ENCODE data around the gene ARHGEF4.
A peak's percentile ranks its signal among the peaks of the same experiment; 100 is the strongest.

Gene ARHGEF4

GRCh38 chr2:130864830-130865800, 28.4 kb downstream of the ARHGEF4 start:
- peak; percentile 72 for DNase-seq

GRCh38 chr2:130869441-130870160, 32.9 kb downstream of the ARHGEF4 start:
- DNase-seq, result no peak

GRCh38 chr2:130870161-130870485, 33.4 kb downstream of the ARHGEF4 start:
- DNase-seq, result no peak

DNA sequence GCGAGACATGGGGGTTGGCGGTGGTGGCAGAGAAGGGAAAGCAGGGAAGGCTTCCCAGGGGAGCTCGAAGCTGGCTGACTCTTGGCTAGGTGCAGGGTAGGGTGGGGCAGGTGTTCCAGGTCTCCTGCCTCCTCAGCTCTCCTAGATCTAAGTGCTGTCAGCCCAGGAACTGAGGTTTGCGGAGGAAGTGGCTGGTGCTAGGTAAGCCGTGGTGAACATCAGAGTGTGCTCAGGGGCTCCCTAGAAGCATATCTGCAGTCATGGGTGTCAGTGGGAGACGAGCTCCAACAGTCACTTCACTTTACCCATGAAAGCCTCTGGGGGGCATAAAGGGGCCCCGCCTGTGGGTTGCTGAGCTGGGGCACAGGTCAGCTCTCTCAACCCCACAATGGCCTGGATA, 34.1 kb downstream of the ARHGEF4 start:
- DNase-seq, result no peak

DNA sequence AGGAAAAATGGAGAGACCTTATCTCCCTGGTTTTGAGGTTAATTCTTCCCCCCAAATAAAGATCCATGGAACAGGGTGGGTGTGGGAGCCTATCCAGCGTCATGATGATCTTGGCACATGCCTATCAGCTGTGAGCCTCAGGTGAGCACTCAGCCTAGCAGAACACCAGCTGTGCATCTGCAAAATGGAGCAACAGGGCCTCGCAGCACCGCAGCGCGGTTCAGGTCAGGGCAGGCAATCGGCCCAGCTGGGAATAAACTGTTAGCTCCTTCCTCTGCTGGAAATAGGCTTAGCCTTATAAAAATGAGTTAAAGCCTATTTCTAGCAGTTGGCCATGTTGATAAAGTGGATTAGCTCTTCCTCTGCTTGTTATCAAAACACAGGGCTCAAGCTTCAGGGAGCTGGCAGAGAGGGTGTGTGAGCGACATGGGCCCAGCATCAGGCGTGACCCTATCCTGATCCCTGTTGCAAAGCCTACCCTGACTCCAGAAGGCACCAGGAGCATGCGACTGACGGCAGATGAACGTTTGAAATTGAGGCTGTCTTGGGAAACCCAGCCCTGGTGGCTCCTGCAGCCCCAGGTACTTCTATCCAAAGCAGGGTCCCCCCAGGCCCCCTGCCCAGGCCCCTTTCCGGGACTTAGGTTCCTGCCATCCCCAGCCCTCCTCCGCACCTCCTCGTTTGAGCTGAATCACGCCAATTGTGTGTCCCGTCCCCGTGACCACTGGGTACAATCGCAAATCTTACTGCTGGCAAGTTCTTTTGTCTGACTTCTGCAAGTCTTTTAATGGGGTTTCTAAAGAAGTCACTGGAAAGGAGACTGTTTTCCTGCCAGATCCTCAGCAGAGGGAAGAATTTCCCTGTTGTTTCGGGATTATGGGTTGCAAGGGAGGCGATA, 35.4 kb downstream of the ARHGEF4 start:
- no peak for DNase-seq

GRCh38 chr2:130872741-130873125, 36.0 kb downstream of the ARHGEF4 start:
- DNase-seq, result no peak

DNA sequence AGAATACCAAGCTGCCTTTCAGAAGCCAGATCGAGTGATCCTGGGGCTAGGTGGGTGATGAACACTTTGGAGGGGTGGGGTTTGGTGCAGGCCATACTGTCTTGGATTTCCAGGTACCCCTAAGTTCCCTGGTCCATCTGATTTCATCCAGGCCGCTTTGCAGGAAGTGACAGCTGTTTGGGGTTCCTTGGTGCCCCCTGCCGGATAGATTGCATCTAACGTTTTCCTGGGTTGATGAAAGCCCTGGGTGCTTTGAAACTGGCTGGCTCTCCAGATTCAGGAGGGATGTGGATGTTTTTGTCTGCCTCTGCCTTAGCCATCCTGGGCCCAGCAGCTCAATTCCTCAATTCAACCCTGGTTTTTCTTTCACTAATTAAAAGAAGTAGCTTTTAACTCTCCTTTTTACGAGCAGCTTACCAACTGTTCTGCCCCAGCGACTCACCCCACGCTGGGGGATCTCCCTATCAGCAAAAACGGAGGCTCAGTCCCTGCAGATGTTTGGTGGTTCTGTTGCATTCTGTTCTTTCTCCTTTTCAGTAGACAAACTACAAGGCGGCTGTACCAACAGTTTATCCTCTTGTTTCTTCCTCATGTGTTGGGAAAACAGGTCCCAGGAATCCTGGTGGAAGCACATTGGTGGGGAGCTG, 37.1 kb downstream of the ARHGEF4 start:
- no peak for DNase-seq

DNA sequence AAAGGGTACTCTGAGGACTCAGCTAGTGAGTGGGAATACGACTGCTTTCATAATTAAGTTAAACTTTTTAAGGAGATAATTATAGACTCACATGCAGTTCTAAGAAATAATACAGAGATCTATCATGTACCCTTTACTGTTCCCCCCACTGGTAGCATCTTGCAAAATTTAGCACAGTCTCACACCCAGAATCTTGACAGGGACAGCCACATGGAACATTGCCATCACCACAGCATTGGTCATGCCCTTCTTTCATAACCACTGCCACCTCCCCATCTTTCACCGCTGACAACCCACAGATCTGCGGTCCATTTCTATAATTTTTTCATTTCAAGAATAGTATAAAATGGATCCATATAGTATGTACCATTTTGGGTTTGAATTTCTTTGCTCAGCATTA, 37.8 kb downstream of the ARHGEF4 start:
- no peak for DNase-seq

DNA sequence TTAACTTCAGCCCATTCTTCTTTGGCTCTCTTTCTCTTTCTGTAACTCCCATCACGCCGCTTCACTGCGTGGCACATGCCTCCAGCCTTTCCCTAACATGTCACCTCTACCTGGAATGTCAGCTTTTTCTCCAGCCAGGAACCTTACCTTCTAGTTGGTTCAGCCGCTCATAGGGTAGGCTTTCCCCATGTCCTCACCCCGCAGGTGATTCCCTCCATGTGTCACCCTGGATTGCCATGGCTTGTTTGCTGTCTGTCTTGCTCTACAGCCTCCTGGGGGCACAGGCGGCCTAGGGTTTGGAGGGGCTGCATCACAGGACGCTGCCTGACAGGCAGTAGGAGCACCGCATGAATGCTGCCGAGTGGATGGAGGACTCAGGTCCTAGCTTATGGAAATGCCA, 39.2 kb downstream of the ARHGEF4 start:
- no peak for DNase-seq

DNA sequence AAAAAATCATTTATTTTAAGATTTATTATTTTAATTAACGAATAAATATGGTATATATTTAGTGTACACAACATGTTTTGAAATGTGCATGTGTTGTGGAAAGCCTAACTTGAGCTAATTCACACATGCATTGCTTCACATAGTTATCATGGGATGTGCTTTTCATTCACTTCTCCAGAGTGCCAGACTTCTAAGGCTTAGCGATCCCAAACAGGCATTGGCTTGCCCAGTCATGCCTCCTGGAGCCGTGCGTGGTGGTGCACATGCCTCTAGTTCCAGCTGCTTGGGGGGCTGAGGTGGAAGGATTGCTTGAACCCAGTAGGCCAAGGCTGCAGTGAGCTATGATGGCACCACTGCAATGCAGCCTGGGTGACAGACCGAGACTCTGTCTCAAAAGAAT, 40.5 kb downstream of the ARHGEF4 start:
- no peak for DNase-seq

DNA sequence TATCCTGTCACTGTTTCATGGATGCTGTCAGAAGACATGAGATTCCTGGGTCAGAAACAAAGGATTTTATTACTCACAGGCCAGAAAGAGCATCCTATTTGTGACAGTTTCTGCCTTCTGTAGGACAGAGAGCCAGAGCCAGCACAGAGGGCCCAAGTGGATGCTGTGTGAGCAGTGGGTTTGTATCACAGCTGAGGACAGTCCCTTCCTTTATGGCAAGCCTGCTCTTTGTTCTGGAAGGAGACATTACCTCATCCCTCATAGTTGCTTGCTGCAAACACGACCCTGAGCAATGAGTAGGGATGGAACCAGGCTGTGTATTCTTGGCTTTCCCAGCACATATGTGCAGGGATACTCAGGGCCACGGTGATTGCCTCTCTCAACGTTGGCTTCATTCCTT, 41.6 kb downstream of the ARHGEF4 start:
- no peak for DNase-seq

GRCh38 chr2:130878933-130879332, 42.2 kb downstream of the ARHGEF4 start:
- DNase-seq, result no peak

DNA sequence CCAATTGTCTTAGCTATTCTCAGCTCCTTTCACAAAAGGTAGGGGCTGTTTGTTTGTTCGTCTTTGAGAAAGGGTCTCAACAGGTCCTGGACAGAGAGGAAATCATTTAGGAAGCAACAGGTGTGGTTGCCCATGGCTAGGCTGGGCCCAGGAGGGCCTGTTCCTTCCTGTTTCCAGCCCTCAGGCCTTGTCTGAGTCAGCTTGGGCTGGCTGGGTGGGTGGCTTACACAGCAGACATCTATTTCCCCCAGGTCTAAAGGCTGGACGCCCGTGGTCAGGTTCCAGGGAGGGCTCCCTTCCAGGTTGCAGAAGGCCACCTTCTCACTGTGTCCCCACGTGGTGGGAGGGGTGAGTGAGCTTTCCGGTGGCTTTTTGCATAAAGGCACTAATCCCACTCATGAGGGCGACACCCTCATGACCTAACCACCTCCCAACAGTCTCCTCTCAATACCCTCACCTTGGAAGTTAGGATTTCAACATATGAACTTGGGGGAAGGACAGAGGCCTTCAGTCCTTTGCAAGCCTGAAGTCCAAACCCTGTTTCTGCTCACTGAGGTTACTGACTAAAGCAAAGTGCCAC, 45.5 kb downstream of the ARHGEF4 start:
- no peak for DNase-seq

GRCh38 chr2:130882991-130883390, 46.3 kb downstream of the ARHGEF4 start:
- DNase-seq, result no peak

DNA sequence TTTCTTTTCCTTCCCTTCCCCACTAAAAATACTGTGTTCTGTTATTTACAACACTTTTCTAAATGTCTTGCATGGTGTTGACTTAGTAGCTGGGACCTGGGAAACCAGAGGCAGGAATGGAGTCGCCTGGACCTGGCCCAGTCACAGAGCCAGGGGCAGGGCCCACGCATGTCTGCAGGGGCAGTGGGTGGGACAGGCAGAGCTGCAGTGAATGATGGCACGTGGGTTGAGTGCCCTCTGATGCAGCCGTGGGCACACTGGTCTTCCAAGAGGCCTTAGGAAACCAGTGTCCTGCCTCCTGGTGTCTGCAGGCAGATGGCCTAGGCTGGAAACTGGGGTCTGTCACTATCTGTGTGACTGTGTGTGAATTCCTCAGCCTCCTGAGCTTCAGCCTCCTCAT, 46.8 kb downstream of the ARHGEF4 start:
- DNase-seq, result no peak

- no peak for DNase-seq
Measured at GRCh38 chr2:130884013-130884412, 47.3 kb downstream of the ARHGEF4 start.

- no peak for DNase-seq
Measured at GRCh38 chr2:130884503-130884902, 47.8 kb downstream of the ARHGEF4 start.

DNA sequence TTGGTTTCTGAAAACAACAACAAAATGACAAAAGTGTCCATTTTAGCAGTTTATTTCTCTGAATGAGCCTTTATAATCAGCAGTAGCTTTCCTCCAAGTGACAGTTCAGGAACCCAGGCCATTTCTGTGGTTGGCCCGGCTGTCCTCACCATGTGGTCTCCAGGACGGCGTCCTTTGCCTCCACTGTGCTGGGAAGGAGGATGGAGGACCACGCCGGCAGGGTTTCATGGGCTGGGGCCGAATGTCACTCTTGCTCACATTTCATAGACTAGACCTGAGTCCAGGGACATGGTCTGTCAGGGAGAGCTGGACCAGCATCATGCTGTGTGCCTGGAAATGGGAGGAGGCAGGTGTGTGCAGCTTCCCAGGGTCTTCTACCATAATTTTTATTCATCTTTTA, 50.9 kb downstream of the ARHGEF4 start:
- no peak for DNase-seq

GRCh38 chr2:130890941-130891669, 54.4 kb downstream of the ARHGEF4 start:
- no peak for DNase-seq

DNA sequence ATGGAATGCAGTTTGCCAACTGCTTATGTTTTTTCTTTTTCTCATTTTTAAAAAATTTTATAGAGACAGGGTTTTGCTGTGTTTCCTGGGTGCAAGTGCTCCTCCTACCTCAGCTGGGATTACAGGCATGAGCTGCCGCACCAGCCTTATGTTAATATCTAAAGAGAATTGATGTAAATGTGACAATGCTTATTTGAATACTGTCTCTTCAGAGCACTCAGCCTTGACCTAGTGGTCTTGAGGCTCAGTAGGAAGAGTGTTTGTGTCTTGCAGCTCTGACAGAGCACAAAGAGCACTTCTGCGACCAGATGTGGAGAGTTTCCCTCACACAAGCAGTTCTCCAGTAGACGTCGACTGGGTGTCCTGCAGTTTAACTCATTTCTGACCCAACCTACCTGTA, 55.3 kb downstream of the ARHGEF4 start:
- DNase-seq, result no peak

Measured in GF-D8 (cell line).